Activated T-cell treated with anti-CD3 and anti-CD28 coated beads, Interleukin-2, amount 50 U/mL, for 48 hours (primary cell): ENCODE measurements around the gene KEL.
A peak's percentile ranks its signal among the peaks of the same experiment; 100 is the strongest.
"Not testable (repeated sequence)": the region's sequence is repeated elsewhere in the genome, so short reads cannot be mapped to it uniquely, and the experiment has no call there.

Experiments used
- DNase-seq, 2 experiments: peaks; one replicate each; pipeline ENCODE4 v3.0.0-alpha.2; 2020

Gene KEL

GRCh38 chr7:142961973-142962926, at the start of gene KEL:
Gene KEL, minus strand, starts transcription at chr7:142962363. Its CDS starts 157 bp downstream, at chr7:142962206.
- no peak for DNase-seq

- peak; percentile 89 to 91 for DNase-seq
Measured at GRCh38 chr7:143008007-143008901, 46.1 kb upstream of the KEL start.

GRCh38 chr7:143005632-143006260, 43.6 kb upstream of the KEL start:
- no peak for DNase-seq

GRCh38 chr7:143003393-143004051, 41.4 kb upstream of the KEL start:
- DNase-seq, result peak; percentile 36

- DNase-seq, result no peak
Measured at GRCh38 chr7:143002898-143003297, 40.7 kb upstream of the KEL start.

- no peak for DNase-seq
Measured at GRCh38 chr7:143002106-143002505, 39.9 kb upstream of the KEL start.

GRCh38 chr7:143000648-143001047, 38.5 kb upstream of the KEL start:
- no peak for DNase-seq

GRCh38 chr7:142999793-143000192, 37.6 kb upstream of the KEL start:
- no peak for DNase-seq

GRCh38 chr7:142998966-142999365, 36.8 kb upstream of the KEL start:
- DNase-seq, result no peak

GRCh38 chr7:142997456-142997989, 35.4 kb upstream of the KEL start:
- no peak for DNase-seq

- DNase-seq, result no peak
Measured at GRCh38 chr7:142992427-142992826, 30.3 kb upstream of the KEL start.

- no peak for DNase-seq
Measured at GRCh38 chr7:142984297-142984696, 22.1 kb upstream of the KEL start.

- DNase-seq, result no peak
Measured at GRCh38 chr7:142983825-142984224, 21.7 kb upstream of the KEL start.

- not testable (repeated sequence) for DNase-seq
Measured at GRCh38 chr7:142978402-142978801, 16.2 kb upstream of the KEL start.

- peak in 1 of 2 experiments; percentile 23 for DNase-seq
Measured at GRCh38 chr7:142974626-142975025, 12.5 kb upstream of the KEL start.

GRCh38 chr7:142969183-142969582, 7.0 kb upstream of the KEL start:
- DNase-seq, result no peak

- no peak for DNase-seq
Measured at GRCh38 chr7:142968229-142968628, 6.1 kb upstream of the KEL start.

GRCh38 chr7:142964502-142965246, 2.5 kb upstream of the KEL start:
- no peak for DNase-seq

- no peak for DNase-seq
Measured at GRCh38 chr7:142963993-142964392, 1.8 kb upstream of the KEL start.

- DNase-seq, result no peak
Measured at GRCh38 chr7:142962991-142963390, 828 bp upstream of the KEL start.

GRCh38 chr7:142961595-142961972, 579 bp downstream of the KEL start:
- no peak for DNase-seq
